Thoracic aorta (tissue), 2 donors: ENCODE results near the gene MYEF2. TPM values are rescaled to one million over a fixed set of nuclear protein-coding genes. Genes with fewer than 3 reads are reported as not detected.

Experiments
- ATAC-seq: fragments of 150-250 bp; one replicate; pipeline ENCODE4 v1.8.0; 2017; ENCODE audit warnings: low read depth; ENCODE audit not compliant: insufficient number of reproducible peaks, low FRiP score
- DNase-seq: peaks from one replicate; pipeline ENCODE4 v3.0.0-alpha.2; 2020; ENCODE audit warnings: low spot score
- H3K27ac ChIP-seq, 2 donors: fragments of 200-600 bp; sonication (generic); 1 replicate in 1 of 2; 2 replicates in 1 of 2; pipeline ENCODE4 v1.5.1; 2016; ENCODE audit warnings: mild to moderate bottlenecking in 2 of 2, moderate library complexity in 2 of 2
- H3K27me3 ChIP-seq: fragments of 200-600 bp; sonication (generic); replicated peaks from 2 replicates; pipeline ENCODE4 v1.6.0; 2016; ENCODE audit warnings: mild to moderate bottlenecking; ENCODE audit not compliant: insufficient read depth
- H3K36me3 ChIP-seq: fragments of 200-600 bp; sonication (generic); one replicate; pipeline ENCODE4 v1.5.1; 2016
- H3K4me1 ChIP-seq, 2 donors: fragments of 200-600 bp; sonication (generic); 1 replicate in 1 of 2; 2 replicates in 1 of 2; pipeline versions ENCODE4 v1.5.1 to v1.6.0; 2016; ENCODE audit warnings: low read depth in 2 of 2, mild to moderate bottlenecking in 1 of 2; ENCODE audit not compliant: control insufficient read depth in 1 of 2
- H3K4me3 ChIP-seq: fragments of 200-600 bp; sonication (generic); 2 replicates; pipeline ENCODE4 v1.5.1; 2016; ENCODE audit warnings: mild to moderate bottlenecking
- H3K9me3 ChIP-seq: fragments of 200-600 bp; sonication (generic); 2 replicates; pipeline ENCODE4 v1.5.1; 2016
- total RNA-seq, 2 donors: library from RNA; depleted of rRNA; stranded (reverse); fragments of >200 nt; gene quantifications; one replicate each; pipeline versions ENCODE4 v1.1.0 to v1.2.3, GENCODE V29; 2016
- TF ChIP-seq, protein P1 (sequence below): fragments of 200-600 bp; sonication (generic); IDR thresholded peaks from one replicate; pipeline ENCODE4 v1.5.1; 2019; ENCODE audit warnings: antibody characterized with exemption

The MYEF2 gene
- total RNA-seq, 2 donors from 2014 or later = 63.5 to 168 TPM

DNA sequence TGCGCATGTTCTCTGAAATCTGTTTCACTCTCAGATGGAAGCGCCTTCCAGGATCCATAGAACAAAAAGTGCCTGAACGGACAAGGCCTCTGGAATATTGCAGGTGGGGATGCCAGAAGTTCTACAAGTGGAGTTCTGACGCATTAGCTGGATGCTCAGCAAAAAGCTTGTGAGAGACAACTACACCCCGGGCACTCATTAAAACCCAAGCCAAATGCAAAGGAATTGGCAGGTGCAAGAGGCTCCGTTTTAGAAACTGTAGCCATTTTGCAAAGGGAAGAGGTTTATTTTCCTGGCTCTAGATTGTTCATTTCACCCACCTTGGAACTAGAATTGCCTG is 92.5 kb downstream of the MYEF2 start:
- TF ChIP-seq, protein P1, sequence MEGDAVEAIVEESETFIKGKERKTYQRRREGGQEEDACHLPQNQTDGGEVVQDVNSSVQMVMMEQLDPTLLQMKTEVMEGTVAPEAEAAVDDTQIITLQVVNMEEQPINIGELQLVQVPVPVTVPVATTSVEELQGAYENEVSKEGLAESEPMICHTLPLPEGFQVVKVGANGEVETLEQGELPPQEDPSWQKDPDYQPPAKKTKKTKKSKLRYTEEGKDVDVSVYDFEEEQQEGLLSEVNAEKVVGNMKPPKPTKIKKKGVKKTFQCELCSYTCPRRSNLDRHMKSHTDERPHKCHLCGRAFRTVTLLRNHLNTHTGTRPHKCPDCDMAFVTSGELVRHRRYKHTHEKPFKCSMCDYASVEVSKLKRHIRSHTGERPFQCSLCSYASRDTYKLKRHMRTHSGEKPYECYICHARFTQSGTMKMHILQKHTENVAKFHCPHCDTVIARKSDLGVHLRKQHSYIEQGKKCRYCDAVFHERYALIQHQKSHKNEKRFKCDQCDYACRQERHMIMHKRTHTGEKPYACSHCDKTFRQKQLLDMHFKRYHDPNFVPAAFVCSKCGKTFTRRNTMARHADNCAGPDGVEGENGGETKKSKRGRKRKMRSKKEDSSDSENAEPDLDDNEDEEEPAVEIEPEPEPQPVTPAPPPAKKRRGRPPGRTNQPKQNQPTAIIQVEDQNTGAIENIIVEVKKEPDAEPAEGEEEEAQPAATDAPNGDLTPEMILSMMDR = no peak
- ATAC-seq = no peak
- Histone ChIP-seq H3K27me3 (no peaks in the 10 kb centered on the region), H3K36me3 (no peaks in the 10 kb centered on the region), H3K27ac (no peak overlapping the region), H3K9me3 (no peaks in the 10 kb centered on the region), H3K4me3 (no peak overlapping the region), H3K4me1 (peaks cover 0 to 28% of the 10 kb centered on the region in 2 donors)
- no peak for DNase-seq

DNA sequence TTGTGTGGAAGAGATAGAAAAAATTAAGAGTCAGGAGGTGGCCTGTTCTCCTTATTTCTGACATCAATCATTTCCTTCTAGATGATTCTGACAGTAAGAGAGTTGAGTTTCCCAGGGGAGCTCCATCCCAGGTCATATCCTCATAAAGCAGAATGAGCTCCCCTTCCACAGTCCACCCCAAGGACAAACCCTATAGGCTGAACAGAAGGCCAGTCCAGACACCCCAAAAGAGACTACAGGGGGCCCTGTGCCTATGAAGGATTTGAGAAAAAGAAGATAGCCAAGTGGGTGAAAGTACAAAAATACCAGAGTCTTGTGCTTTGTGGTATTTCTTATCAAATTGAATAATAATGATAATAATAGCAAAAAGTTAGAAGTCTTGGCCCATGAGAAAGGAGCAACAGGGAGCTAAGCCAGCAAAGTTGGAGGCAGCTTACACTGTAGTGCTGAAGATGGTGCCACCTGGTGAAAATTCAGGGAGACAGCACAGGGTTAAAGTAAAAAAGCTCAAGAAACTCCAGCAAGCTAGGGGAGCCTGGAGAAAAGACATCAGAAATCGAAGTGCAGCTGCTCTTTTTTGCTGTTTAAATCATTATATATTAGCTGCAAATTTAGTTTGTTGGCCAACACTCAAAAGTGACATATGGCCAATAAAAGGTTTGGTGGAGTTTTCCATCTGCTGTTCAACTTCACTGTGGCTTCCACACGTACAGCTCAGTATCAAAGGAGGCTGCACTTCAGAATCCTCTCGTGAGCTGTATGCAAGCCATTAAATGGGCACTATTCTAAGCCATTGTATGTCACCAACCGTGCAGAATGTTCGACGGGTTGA is 93.1 kb downstream of the MYEF2 start:
- Histone ChIP-seq H3K27ac (no peak overlapping the region), H3K4me1 (peaks cover 0 to 28% of the 10 kb centered on the region in 2 donors), H3K27me3 (no peaks in the 10 kb centered on the region), H3K4me3 (no peak overlapping the region), H3K36me3 (no peaks in the 10 kb centered on the region), H3K9me3 (no peaks in the 10 kb centered on the region)
- no peak for DNase-seq
- TF ChIP-seq, protein P1 = no peak
- no peak for ATAC-seq

Other genes starting within 250 kb of the MYEF2 start
- gene SLC24A5, start 57.3 kb downstream of the MYEF2 start, total RNA-seq = not detected
- not detected for gene CTXN2, start 13.4 kb upstream of the MYEF2 start, total RNA-seq
- gene SLC12A1, start 28.0 kb upstream of the MYEF2 start, total RNA-seq = under 1 TPM; 0.68 to 0.85 TPM
- gene DUT, start 153.1 kb upstream of the MYEF2 start, total RNA-seq = 100 to 1,000 TPM in 1 of 2 donors, 10 to 100 TPM in 1; 50.7 to 106 TPM